GM12801 (cell line): ENCODE measurements around the gene RNF168.

Experiments used
- CTCF ChIP-seq: IDR thresholded peaks from one replicate; pipeline ENCODE4 v1.5.1; 2011; ENCODE audit warnings: control low read depth; ENCODE audit not compliant: insufficient read length; ENCODE audit errors: extremely low read depth

RNF168 gene

DNA sequence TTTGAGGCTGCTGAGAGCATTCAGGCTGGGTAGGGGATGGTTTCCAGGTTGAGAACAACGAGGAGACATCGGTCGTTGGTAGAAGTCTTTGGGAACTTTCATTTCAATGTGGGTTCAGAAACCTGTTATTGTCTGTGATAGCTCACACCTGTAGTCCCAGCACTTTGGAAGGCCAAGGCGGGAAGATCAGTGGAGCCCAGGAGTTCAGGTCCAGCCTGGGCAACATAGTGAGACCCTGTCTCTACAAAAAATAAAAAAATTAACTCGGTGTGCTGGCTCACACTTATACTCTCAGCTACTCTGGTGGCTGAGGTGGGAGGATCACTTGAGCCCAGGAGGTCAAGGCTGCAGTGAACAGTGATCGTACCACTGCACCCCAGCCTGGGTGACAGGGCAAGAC is 988 bp upstream of the RNF168 start:
- no peak for TF ChIP-seq CTCF

DNA sequence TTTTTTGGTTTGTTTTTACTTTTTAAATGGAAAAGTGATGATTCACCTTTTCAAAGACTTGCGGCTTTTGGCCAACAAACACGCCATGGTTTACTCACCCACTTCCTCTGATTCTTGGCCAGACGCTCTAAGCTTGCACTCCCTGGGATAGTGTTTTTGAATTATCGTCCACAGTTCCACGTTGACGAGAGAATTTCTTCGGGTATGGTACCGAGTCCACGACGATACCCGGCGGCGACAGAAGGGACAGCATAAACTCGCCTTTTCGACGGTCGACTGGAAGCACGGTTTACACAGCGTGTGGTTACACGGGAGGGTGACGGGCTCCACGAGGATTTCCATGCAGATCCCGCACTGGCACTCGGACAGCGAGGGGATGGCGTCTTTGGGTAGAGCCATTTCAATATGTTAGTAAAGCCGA is 783 bp downstream of the RNF168 start:
- no peak for TF ChIP-seq CTCF

- no peak for TF ChIP-seq CTCF
Measured at GRCh38 chr3:196501316-196502044, 2.1 kb downstream of the RNF168 start.

DNA sequence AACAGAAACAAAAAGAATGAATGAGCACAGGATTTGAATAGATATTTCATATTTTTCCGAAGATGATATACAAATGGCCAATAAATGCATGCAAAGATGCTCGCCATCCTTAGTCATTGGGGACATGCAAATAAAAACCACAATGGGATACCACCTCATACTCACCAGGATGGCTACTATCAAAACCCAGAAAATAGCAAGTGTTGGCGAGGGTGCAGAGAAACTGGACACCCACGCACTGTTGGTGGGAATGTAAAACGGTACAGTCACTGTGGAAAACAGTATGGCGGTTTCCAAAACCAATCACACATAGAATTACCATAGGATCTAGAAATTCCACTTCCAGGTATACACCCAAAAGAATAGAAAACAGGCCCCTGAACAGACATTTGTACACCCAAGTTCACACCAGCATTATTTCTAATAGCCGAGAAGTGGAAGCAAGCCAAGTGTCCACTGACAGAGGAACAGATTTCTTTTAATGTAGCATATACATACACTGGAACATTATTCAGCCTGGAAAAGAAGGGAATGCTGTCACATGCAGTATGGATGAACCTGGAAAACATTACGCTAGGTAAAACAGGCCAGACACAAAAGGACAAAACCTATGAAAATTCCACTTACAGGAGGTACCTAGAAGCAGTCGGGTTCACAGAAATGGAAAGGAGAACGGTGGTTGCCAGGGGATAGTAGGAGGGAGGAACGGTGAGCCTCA is 3.6 kb downstream of the RNF168 start:
- no peak for TF ChIP-seq CTCF

- TF ChIP-seq CTCF = no peak
Measured at GRCh38 chr3:196499061-196499460, 4.5 kb downstream of the RNF168 start.

GRCh38 chr3:196498297-196498696 is 5.3 kb downstream of the RNF168 start:
- no peak for TF ChIP-seq CTCF

- TF ChIP-seq CTCF = no peak
Measured at GRCh38 chr3:196496183-196496582, 7.4 kb downstream of the RNF168 start.
